H9 (cell line): ENCODE data around the gene MXRA7. TPM values are rescaled to one million over a fixed set of nuclear protein-coding genes. Genes with fewer than 3 reads are reported as not detected.
"Not testable (repeated sequence)": the region's sequence is repeated elsewhere in the genome, so short reads cannot be mapped to it uniquely, and the experiment has no call there.

Source experiments
- DNase-seq: peaks from one replicate; pipeline ENCODE4 v3.0.0-alpha.2; 2017
- H2AFZ ChIP-seq: one replicate; pipeline ENCODE4 v1.6.1; 2013; ENCODE audit warnings: mild to moderate bottlenecking, low read length, control low read depth, moderate library complexity
- H2AK5ac ChIP-seq: 2 replicates; pipeline ENCODE4 v1.6.1; 2013; ENCODE audit warnings: low read length, control low read depth, mixed read lengths; ENCODE audit not compliant: insufficient read length
- H2BK120ac ChIP-seq: one replicate; pipeline ENCODE4 v1.6.1; 2013; ENCODE audit warnings: low read depth, mild to moderate bottlenecking, low read length, control low read depth, inconsistent platforms; ENCODE audit not compliant: poor library complexity, severe bottlenecking
- H2BK12ac ChIP-seq: 2 replicates; pipeline ENCODE4 v1.6.1; 2013; ENCODE audit warnings: low read length, control low read depth, mixed read lengths, low read depth; ENCODE audit not compliant: insufficient read length
- H2BK15ac ChIP-seq: 2 replicates; pipeline ENCODE4 v1.6.1; 2013; ENCODE audit warnings: low read depth, low read length, control low read depth
- H2BK20ac ChIP-seq: one replicate; pipeline ENCODE4 v1.6.1; 2013; ENCODE audit warnings: low read depth, mild to moderate bottlenecking, low read length, control low read depth, inconsistent platforms; ENCODE audit not compliant: poor library complexity, severe bottlenecking
- H2BK5ac ChIP-seq: 2 replicates; pipeline ENCODE4 v1.6.1; 2013; ENCODE audit warnings: low read length, control low read depth, mixed read lengths; ENCODE audit not compliant: insufficient read length
- H3K14ac ChIP-seq: 2 replicates; pipeline ENCODE4 v1.6.1; 2013; ENCODE audit warnings: low read length, control low read depth; ENCODE audit not compliant: insufficient read depth
- H3K18ac ChIP-seq: 2 replicates; pipeline ENCODE4 v1.6.1; 2013; ENCODE audit warnings: low read depth, mild to moderate bottlenecking, mixed read lengths, low read length, control low read depth; ENCODE audit not compliant: insufficient read length
- H3K23ac ChIP-seq: 2 replicates; pipeline ENCODE4 v1.6.1; 2013; ENCODE audit warnings: low read length, control low read depth, mixed read lengths, low read depth; ENCODE audit not compliant: insufficient read length
- H3K23me2 ChIP-seq: 2 replicates; pipeline ENCODE4 v1.6.1; 2013; ENCODE audit warnings: low read depth, mild to moderate bottlenecking, mixed read lengths, low read length, control low read depth; ENCODE audit not compliant: insufficient read length, poor library complexity, severe bottlenecking
- H3K27ac ChIP-seq: 2 replicates; pipeline ENCODE4 v1.5.1; 2013; ENCODE audit warnings: low read length, control low read depth, mixed read lengths, low read depth; ENCODE audit not compliant: insufficient read length
- H3K27me3 ChIP-seq: 2 replicates; pipeline ENCODE4 v1.6.1; 2013; ENCODE audit warnings: low read length, control low read depth, inconsistent platforms; ENCODE audit not compliant: insufficient read depth
- H3K4ac ChIP-seq: 2 replicates; pipeline ENCODE4 v1.6.1; 2013; ENCODE audit warnings: low read depth, mild to moderate bottlenecking, control low read depth, inconsistent platforms, low read length, moderate library complexity
- H3K4me1 ChIP-seq: 2 replicates; pipeline ENCODE4 v1.6.1; 2013; ENCODE audit warnings: low read length, control low read depth, inconsistent platforms; ENCODE audit not compliant: insufficient read depth
- H3K4me2 ChIP-seq: 2 replicates; pipeline ENCODE4 v1.6.1; 2013; ENCODE audit warnings: low read length, control low read depth, mixed read lengths; ENCODE audit not compliant: insufficient read length, insufficient read depth
- H3K56ac ChIP-seq: 2 replicates; pipeline ENCODE4 v1.6.1; 2013; ENCODE audit warnings: low read depth, mild to moderate bottlenecking, mixed read lengths, low read length, control low read depth; ENCODE audit not compliant: insufficient read length
- H3K79me1 ChIP-seq: 2 replicates; pipeline ENCODE4 v1.6.1; 2013; ENCODE audit warnings: low read depth, mild to moderate bottlenecking, moderate library complexity, low read length, control low read depth, inconsistent platforms; ENCODE audit not compliant: insufficient read depth, poor library complexity, severe bottlenecking
- H3K79me2 ChIP-seq: 2 replicates; pipeline ENCODE4 v1.6.1; 2013; ENCODE audit warnings: low read length, control low read depth, inconsistent platforms; ENCODE audit not compliant: insufficient read depth
- H3K9ac ChIP-seq: 2 replicates; pipeline ENCODE4 v1.6.1; 2013; ENCODE audit warnings: low read length, control low read depth, mixed read lengths; ENCODE audit not compliant: insufficient read length; ENCODE audit errors: extremely low read depth
- H3K9me3 ChIP-seq: one replicate; pipeline ENCODE4 v1.6.1; 2013; ENCODE audit warnings: low read depth, low read length, inconsistent platforms; ENCODE audit not compliant: control insufficient read depth
- H3T11ph ChIP-seq: one replicate; pipeline ENCODE4 v1.6.1; 2013; ENCODE audit warnings: mild to moderate bottlenecking, low read length, control low read depth, inconsistent platforms
- H4K20me1 ChIP-seq: one replicate; pipeline ENCODE4 v1.6.1; 2013; ENCODE audit not compliant: control insufficient read depth, insufficient read length, insufficient read depth
- H4K5ac ChIP-seq: 2 replicates; pipeline ENCODE4 v1.6.1; 2013; ENCODE audit warnings: low read depth, mild to moderate bottlenecking, mixed read lengths, low read length, control low read depth; ENCODE audit not compliant: insufficient read length
- H4K8ac ChIP-seq: replicated peaks from 2 replicates; pipeline ENCODE4 v1.6.1; 2013; ENCODE audit warnings: low read length, control low read depth, mixed read lengths, low read depth; ENCODE audit not compliant: insufficient read length
- H4K91ac ChIP-seq: 2 replicates; pipeline ENCODE4 v1.6.1; 2013; ENCODE audit warnings: low read depth, mild to moderate bottlenecking, moderate library complexity, mixed read lengths, low read length, control low read depth; ENCODE audit not compliant: insufficient read length
- H3K27ac Mint-ChIP-seq, 3 experiments: 2 replicates in 2 of 3; 3 replicates in 1 of 3; pipeline ENCODE4 v1.8.0; 2020 to 2021; ENCODE audit warnings: mixed read lengths in 3 of 3, mild to moderate bottlenecking in 1 of 3, moderate library complexity in 1 of 3
- H3K27me3 Mint-ChIP-seq: 2 replicates; pipeline ENCODE4 v1.8.0; 2021; ENCODE audit warnings: low read depth, mild to moderate bottlenecking, moderate library complexity, mixed read lengths
- H3K36me3 Mint-ChIP-seq, 3 experiments: 2 replicates in 2 of 3; 3 replicates in 1 of 3; pipeline ENCODE4 v1.8.0; 2020 to 2021; ENCODE audit warnings: low read depth in 3 of 3, mixed read lengths in 3 of 3; ENCODE audit not compliant: insufficient read depth in 1 of 3
- H3K4me1 Mint-ChIP-seq, 2 experiments: 2 replicates each; pipeline ENCODE4 v1.8.0; 2020; ENCODE audit warnings: mixed read lengths in 2 of 2
- H3K4me3 Mint-ChIP-seq, 2 experiments: 2 replicates in 1 of 2; 3 replicates in 1 of 2; pipeline ENCODE4 v1.8.0; 2020 to 2021; ENCODE audit warnings: mild to moderate bottlenecking in 2 of 2, mixed read lengths in 2 of 2, moderate library complexity in 1 of 2
- H3K9me3 Mint-ChIP-seq, 2 experiments: 2 replicates in 1 of 2; 3 replicates in 1 of 2; pipeline ENCODE4 v1.8.0; 2020; ENCODE audit warnings: mild to moderate bottlenecking in 2 of 2, mixed read lengths in 2 of 2, moderate library complexity in 1 of 2
- CTCF ChIP-seq: fragments of 200-600 bp; sonication (generic); conservative IDR thresholded peaks from 3 replicates; pipeline ENCODE4 v1.8.0; 2021; ENCODE audit warnings: antibody characterized with exemption, mild to moderate bottlenecking
- WGBS: extraction: QIAGEN DNeasy Blood & Tissue Kit; methylation state at CpG from one replicate; pipeline ENCODE4 v1.1.7; 2013; ENCODE audit warnings: missing lambda C conversion rate, low lambda C conversion rate, mixed read lengths; ENCODE audit not compliant: insufficient read length; ENCODE audit errors: extremely low coverage; 5-methylcytosine and 5-hydroxymethylcytosine counted together
- total RNA-seq: library from RNA; stranded (reverse); gene quantifications from 2 replicates; pipeline ENCODE4 v1.2.1, GENCODE V29; 2021

The MXRA7 gene
- total RNA-seq, 1 experiment from 2014 or later = 28.2 TPM

- H4K8ac ChIP-seq = no peak overlapping the region
- no peak overlapping the region for H2AFZ ChIP-seq
- H3K79me2 ChIP-seq = peaks cover 7% of the 10 kb centered on the region; the same call in 1 of the 2 replicates
- peaks cover 13% of the 10 kb centered on the region for H3K23me2 ChIP-seq
- H2BK15ac ChIP-seq = no peak overlapping the region
- H2BK12ac ChIP-seq = no peak overlapping the region
- no peak overlapping the region for H2BK120ac ChIP-seq
- no peaks in the 10 kb centered on the region for H4K20me1 ChIP-seq
- no peak overlapping the region for H3K14ac ChIP-seq
- no peaks in the 10 kb centered on the region for H3K4me1 ChIP-seq
- H3T11ph ChIP-seq = no peak overlapping the region
- DNase-seq = no peak
- no peak overlapping the region for H3K18ac ChIP-seq
- H3K4ac ChIP-seq = no peak overlapping the region
- peaks cover 14 to 15% of the 10 kb centered on the region in 2 experiments for H3K4me1 Mint-ChIP-seq
- peaks cover 24 to 62% (median 58%) of the 10 kb centered on the region in 3 experiments; a peak in 6 of 7 replicates for H3K36me3 Mint-ChIP-seq
- H3K56ac ChIP-seq = no peak overlapping the region
- no peak overlapping the region for H4K5ac ChIP-seq
- H3K9me3 ChIP-seq = no peaks in the 10 kb centered on the region
- H2AK5ac ChIP-seq = no peak overlapping the region
- no peak overlapping the region for H4K91ac ChIP-seq
- no peaks in the 10 kb centered on the region for H3K27me3 Mint-ChIP-seq
- H3K79me1 ChIP-seq = peaks cover 11% of the 10 kb centered on the region
- no peak overlapping the region; a peak in 1 of 5 replicates for H3K4me3 Mint-ChIP-seq
- H2BK20ac ChIP-seq = no peak overlapping the region
- no peak overlapping the region for H2BK5ac ChIP-seq
- WGBS = no CpG with 5 or more reads among the region's 9 CpGs
- H3K9me3 Mint-ChIP-seq = no peaks in the 10 kb centered on the region
- no peak overlapping the region for H3K27ac Mint-ChIP-seq
- TF ChIP-seq CTCF = no peak
- H3K9ac ChIP-seq = no peak overlapping the region
- no peak overlapping the region for H3K4me2 ChIP-seq
- no peaks in the 10 kb centered on the region for H3K27me3 ChIP-seq
- H3K23ac ChIP-seq = no peak overlapping the region
- no peak overlapping the region for H3K27ac ChIP-seq
These were observed 13.0 kb upstream of the MXRA7 start for GRCh38 chr17:76723812-76724211.

- H3K9me3 Mint-ChIP-seq, H3K4me1 ChIP-seq, H3K79me2 ChIP-seq, H3K9me3 ChIP-seq, H3K27me3 Mint-ChIP-seq, H3K56ac ChIP-seq, H2BK5ac ChIP-seq, H4K91ac ChIP-seq, H4K20me1 ChIP-seq, H2BK20ac ChIP-seq, H3K9ac ChIP-seq, H3K23ac ChIP-seq, H2BK120ac ChIP-seq, H4K8ac ChIP-seq, H4K5ac ChIP-seq, H3K4me2 ChIP-seq, H2AK5ac ChIP-seq, H2BK15ac ChIP-seq, H3K4me3 Mint-ChIP-seq, H3T11ph ChIP-seq, H3K4ac ChIP-seq, H2AFZ ChIP-seq, H2BK12ac ChIP-seq, H3K14ac ChIP-seq, DNase-seq, H3K27ac ChIP-seq, H3K18ac ChIP-seq, H3K27me3 ChIP-seq, H3K27ac Mint-ChIP-seq: not testable (repeated sequence)
- WGBS = no CpG with 5 or more reads among the region's 8 CpGs
- Mint-ChIP-seq H3K36me3 (peaks cover 31 to 70% (median 66%) of the 10 kb centered on the region in 3 experiments; a peak in 6 of 7 replicates), H3K4me1 (peaks cover 14% of the 10 kb centered on the region in 2 experiments)
- H3K23me2 ChIP-seq = peaks cover 13% of the 10 kb centered on the region
- peaks cover 10% of the 10 kb centered on the region for H3K79me1 ChIP-seq
These were observed 12.2 kb upstream of the MXRA7 start for GRCh38 chr17:76722977-76723376.
